AG04450 (cell line): Measurements from ENCODE around the gene VAT1L. TPM values are rescaled to one million over a fixed set of nuclear protein-coding genes. Genes with fewer than 3 reads are reported as not detected.

Source experiments
- CTCF ChIA-PET: fragments of 300-600, 350-600 bp; formaldehyde crosslinking; extraction: SDS; loops from one replicate; lab custom pipeline; 2022; ENCODE audit warnings: antibody characterized with exemption, inconsistent platforms; lab: Charles Lee
- POLR2A ChIA-PET: fragments of 350-600 bp; formaldehyde crosslinking; extraction: SDS; loops from one replicate; lab custom pipeline; 2021; ENCODE audit warnings: antibody characterized with exemption, inconsistent platforms; lab: Yijun Ruan, JAX
- DNase-seq: peaks from one replicate; pipeline ENCODE4 v3.0.0-alpha.2; 2011; ENCODE audit warnings: low read depth, low spot score
- H3K27ac ChIP-seq: one replicate; pipeline ENCODE4 v1.5.1; 2012; ENCODE audit warnings: low read depth, low read length, control low read depth
- H3K27me3 ChIP-seq: one replicate; pipeline ENCODE4 v1.6.0; 2012; ENCODE audit warnings: low read length; ENCODE audit not compliant: control insufficient read depth, insufficient read depth
- H3K4me3 ChIP-seq: 2 replicates; pipeline ENCODE4 v1.5.1; 2011; ENCODE audit warnings: mild to moderate bottlenecking, low read depth, low read length, control low read depth
- H3K9me3 ChIP-seq: 2 replicates; pipeline ENCODE4 v1.5.1; 2012; ENCODE audit warnings: low read length; ENCODE audit not compliant: control insufficient read depth, insufficient read depth
- polyA plus RNA-seq: library from polyadenylated mRNA; depleted of rRNA; stranded (reverse); fragments of >200 nt; gene quantifications from 2 replicates; pipeline ENCODE4 v1.2.3, GENCODE V29; 2011
- TF ChIP-seq, protein P1 (sequence below): IDR thresholded peaks from 2 replicates; pipeline ENCODE4 v1.5.1; 2011; ENCODE audit warnings: low read depth, low read length, control low read depth, inconsistent platforms

Gene VAT1L
- polyA plus RNA-seq, 1 experiment = 128 TPM

DNA sequence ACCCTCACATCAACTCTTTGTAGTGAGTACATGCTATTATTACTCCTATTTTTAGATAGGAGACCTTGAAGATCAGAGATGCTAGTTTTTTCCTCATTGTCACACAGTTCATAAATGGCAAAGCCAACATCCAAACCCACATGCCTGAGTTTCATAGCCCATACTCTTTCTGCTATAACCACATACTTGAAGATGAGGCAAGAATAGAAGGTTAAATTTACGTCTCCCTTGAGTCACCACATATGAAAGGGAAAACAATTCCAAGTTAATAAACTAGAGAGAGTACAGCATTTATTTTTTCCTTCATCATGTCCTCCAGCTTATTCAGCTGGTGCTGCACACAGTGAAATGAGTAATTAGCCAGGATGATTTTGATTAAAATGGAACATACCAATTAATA, 42.4 kb upstream of the VAT1L start:
- POLR2A ChIA-PET = no interaction called here
- no peak overlapping the region for H3K27ac ChIP-seq
- DNase-seq = peak; percentile 38
- peaks cover 3% of the 10 kb centered on the region for H3K27me3 ChIP-seq
- CTCF ChIA-PET = no interaction called here
- H3K9me3 ChIP-seq = no peaks in the 10 kb centered on the region
- TF ChIP-seq, protein P1, sequence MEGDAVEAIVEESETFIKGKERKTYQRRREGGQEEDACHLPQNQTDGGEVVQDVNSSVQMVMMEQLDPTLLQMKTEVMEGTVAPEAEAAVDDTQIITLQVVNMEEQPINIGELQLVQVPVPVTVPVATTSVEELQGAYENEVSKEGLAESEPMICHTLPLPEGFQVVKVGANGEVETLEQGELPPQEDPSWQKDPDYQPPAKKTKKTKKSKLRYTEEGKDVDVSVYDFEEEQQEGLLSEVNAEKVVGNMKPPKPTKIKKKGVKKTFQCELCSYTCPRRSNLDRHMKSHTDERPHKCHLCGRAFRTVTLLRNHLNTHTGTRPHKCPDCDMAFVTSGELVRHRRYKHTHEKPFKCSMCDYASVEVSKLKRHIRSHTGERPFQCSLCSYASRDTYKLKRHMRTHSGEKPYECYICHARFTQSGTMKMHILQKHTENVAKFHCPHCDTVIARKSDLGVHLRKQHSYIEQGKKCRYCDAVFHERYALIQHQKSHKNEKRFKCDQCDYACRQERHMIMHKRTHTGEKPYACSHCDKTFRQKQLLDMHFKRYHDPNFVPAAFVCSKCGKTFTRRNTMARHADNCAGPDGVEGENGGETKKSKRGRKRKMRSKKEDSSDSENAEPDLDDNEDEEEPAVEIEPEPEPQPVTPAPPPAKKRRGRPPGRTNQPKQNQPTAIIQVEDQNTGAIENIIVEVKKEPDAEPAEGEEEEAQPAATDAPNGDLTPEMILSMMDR = no peak
- no peak overlapping the region for H3K4me3 ChIP-seq

DNA sequence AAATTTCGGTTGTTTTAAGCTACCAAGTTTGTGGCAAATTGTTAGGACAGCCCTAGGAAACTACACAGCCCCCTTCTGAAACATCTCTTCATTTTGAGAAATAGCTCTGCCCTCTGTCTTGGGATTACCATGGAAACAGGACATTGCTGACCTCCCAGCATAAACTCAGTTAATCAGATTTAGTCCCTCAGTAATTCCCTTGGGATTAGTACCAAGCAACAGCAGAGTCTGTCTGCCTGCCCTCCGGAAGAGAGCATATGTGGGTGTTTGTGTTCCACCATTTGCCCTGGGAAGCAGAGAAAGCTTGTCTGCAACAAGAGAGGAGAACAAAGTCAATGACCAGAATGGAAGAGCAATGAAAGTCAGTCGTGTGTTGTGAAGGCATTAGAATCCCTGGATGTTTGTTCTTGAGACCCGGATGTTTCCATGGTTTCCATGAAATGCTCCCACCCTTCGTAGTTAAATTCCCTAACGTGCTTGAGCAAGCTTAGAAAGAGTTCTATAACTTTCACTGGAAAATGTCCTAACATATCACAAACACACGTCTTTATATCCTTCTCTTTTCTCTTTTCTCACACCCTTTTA, 39.9 kb upstream of the VAT1L start:
- POLR2A ChIA-PET = no interaction called here
- peaks cover 9% of the 10 kb centered on the region for H3K27me3 ChIP-seq
- CTCF ChIA-PET = interaction anchor here (1.0 to 1.2 kb wide), 2 partner anchors 224 to 254 kb away, joined by 3 to 6 read pairs; no protein-coding TSS in a partner anchor
- no peak for DNase-seq
- TF ChIP-seq, protein P1 = no peak
- no peak overlapping the region for H3K4me3 ChIP-seq
- no peaks in the 10 kb centered on the region for H3K9me3 ChIP-seq
- H3K27ac ChIP-seq = no peak overlapping the region

DNA sequence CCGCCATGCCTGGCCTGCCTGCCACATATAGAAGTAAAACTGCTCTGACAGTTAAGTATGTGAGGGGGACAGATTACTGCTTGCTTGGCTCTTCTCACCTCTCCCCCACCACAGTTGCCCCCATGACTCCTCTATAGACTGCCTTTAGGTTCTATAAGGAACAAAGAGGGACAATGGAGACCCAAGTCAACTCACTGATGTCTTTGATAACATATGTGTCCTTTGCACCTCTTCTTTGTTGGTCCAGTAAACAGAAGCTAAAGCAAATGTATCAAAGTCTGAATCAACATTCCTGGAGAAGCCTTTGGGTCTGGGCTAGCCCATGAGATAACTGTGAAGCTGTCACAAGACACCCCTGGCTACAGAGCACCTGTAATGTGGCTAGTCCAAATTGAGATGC, 38.9 kb upstream of the VAT1L start:
- no peaks in the 10 kb centered on the region for H3K9me3 ChIP-seq
- CTCF ChIA-PET = interaction anchor here (1.2 kb wide), 1 partner anchor 253 kb away, joined by 6 read pairs; no protein-coding TSS in a partner anchor
- TF ChIP-seq, protein P1 = no peak
- no peak overlapping the region for H3K4me3 ChIP-seq
- no peak for DNase-seq
- POLR2A ChIA-PET = interaction anchor here (0.6 kb wide), 1 partner anchor 26 kb away, joined by 7 read pairs; no protein-coding TSS in a partner anchor
- no peak overlapping the region for H3K27ac ChIP-seq
- peaks cover 9% of the 10 kb centered on the region for H3K27me3 ChIP-seq

GRCh38 chr16:77758046-77758445, 30.3 kb upstream of the VAT1L start:
- CTCF ChIA-PET = no interaction called here
- no peak for DNase-seq
- TF ChIP-seq, protein P1 = no peak

GRCh38 chr16:77758508-77758907, 29.9 kb upstream of the VAT1L start:
- H3K27ac ChIP-seq = no peak overlapping the region

More at GRCh38 chr16:77758046-77758445, 30.3 kb upstream of the VAT1L start:
- H3K27ac ChIP-seq = no peak overlapping the region
- no peak overlapping the region for H3K4me3 ChIP-seq
- POLR2A ChIA-PET = no interaction called here
- no peaks in the 10 kb centered on the region for H3K9me3 ChIP-seq
- H3K27me3 ChIP-seq = no peaks in the 10 kb centered on the region

More at GRCh38 chr16:77758508-77758907, 29.9 kb upstream of the VAT1L start:
- no peak overlapping the region for H3K4me3 ChIP-seq
- CTCF ChIA-PET = no interaction called here
- TF ChIP-seq, protein P1 = no peak
- H3K27me3 ChIP-seq = no peaks in the 10 kb centered on the region
- DNase-seq = no peak
- POLR2A ChIA-PET = no interaction called here
- no peaks in the 10 kb centered on the region for H3K9me3 ChIP-seq
